GM21447 (cell line): ENCODE data around the gene GPRC5C.
"Not testable (repeated sequence)": the region's sequence is repeated elsewhere in the genome, so short reads cannot be mapped to it uniquely, and the experiment has no call there.

Source experiments
- ATAC-seq: cut with Tn5 transposase; IDR thresholded peaks from one replicate; pipeline ENCODE4 v1.9.1; 2021; ENCODE audit not compliant: unreplicated experiment

Gene GPRC5C

DNA sequence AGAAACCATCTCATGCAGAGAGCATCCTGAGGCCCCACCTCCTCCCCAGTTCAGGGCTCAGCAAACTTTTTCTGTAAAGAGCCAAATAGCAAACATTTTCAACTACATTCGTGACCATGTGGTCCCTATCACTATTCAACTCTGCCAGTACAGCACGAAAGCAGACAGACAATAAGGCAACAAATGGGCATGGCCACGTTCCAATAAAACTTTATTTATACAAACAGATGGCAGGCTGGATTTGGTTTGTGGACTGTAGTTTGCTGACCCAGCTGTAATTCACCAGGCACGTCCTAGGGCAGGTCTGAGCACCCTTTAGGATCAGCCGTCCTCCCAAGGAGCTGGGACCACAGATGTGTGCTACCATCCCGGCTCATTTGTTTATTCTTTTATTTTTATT is 27.1 kb upstream of the GPRC5C start:
- ATAC-seq, result no peak

DNA sequence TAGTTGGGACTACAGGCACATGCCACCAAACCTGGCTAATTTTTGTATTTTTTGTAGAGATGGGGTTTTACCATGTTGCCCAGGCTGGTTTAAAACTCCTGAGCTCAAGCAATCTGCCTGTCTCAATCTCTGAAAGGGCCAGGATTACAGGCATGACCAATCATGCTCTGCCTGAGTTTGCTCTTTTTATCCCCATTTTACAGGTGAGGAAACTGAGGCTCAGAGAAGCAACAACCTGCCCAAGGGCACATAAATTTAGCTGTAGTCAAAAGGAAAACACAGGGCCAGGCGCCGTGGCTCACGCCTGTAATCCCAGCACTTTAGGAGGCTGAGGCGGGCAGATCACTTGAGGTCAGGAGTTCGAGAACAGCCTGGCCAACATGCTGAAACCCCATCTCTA is 26.6 kb upstream of the GPRC5C start:
- ATAC-seq, result not testable (repeated sequence)

DNA sequence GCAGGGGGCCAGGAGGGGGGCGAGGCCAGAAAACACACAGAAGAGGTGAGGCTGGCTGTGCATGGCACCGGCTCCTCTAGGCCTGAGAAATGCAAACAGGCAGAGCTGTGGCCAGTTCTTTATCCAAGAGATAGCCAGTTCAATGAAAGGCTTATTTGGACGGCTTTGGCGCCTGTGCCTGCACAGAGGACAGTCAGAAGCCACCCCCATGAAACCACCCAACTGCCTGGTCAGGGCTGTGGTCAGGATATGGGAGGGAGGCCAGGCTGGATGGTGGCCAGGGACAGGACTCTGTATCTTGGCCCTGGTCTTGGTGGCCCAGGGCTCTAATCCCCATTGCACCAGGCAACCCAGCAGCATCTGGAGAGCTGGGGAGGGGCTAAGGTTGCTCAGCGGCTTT is 24.5 kb upstream of the GPRC5C start:
- no peak for ATAC-seq

DNA sequence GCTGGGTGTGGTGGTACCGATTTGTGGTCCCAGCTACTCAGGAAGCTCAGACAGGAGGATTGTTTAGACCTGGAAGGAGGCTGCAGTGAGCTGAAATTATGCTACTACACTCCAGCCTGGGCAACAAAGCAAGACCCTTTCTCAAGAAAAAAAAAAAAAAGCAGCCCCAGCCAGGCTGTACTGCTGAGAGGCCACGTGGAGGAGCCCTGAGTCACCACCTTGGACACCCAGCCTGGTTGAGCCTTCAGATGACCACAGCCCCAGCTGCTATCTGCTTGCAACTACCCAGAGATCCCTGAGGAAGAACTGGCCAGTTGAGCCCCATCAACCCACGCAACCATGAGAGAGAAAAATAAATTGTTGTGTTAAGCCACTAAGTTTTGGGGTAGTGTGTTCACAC is 23.6 kb upstream of the GPRC5C start:
- no peak for ATAC-seq

DNA sequence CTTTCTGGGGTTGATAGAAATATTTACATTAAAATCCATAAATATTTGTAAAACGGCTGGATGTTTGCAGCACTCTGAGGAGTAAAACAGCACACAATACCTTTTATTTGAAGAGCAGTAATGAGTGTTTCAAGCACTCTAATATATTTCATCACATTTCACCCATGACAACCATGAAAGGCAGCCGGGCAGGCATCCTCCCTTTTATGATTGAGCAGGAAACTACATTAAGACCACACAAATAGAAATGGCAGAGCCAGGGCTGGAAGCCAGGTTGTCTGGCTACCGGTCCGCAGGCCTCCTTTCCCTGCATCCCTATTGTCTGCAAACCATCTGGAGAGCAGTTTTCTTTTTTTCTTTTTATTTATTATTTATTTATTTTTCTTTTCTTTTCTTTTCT is 23.1 kb upstream of the GPRC5C start:
- ATAC-seq, result no peak

DNA sequence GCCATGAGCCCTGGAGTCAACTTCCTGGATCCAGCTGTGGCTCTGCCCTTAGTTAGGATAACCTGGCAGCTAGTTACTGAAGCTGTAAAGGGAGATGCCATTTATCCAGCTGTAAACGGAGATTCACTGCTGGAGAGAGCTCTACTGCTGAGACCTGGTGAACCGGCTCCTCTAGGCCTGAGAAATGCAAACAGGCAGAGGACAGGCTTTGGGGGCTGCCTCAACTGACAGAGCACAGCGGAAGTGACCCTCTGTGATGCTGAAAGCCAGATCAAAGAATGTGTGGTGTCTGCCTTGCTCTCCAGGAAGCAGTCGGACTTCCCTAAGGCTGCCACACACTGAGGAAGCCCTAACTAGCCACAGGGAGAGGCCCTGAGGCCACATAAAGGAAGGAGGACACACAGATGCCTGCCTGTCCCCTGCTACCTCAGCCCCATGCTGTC is 21.9 kb upstream of the GPRC5C start:
- ATAC-seq, result no peak

DNA sequence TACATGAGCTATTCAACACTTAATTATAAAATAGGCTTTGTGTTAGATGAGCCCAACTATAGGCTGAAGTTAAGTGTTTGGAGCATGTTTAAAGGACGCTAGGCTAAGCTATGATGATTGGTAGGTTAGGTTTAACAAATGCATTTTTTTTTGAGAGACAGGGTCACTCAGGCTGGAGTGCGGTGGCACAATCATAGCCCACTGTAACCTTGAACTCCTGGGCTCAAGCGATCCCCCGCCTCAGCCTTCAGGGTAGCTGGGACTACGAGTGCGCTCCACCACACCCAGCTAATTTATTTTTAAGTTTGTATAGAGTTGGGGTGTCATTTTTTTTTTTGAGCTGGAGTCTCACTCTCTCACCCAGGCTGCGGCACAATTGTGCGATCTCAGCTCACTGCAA is 19.3 kb upstream of the GPRC5C start:
- no peak for ATAC-seq

DNA sequence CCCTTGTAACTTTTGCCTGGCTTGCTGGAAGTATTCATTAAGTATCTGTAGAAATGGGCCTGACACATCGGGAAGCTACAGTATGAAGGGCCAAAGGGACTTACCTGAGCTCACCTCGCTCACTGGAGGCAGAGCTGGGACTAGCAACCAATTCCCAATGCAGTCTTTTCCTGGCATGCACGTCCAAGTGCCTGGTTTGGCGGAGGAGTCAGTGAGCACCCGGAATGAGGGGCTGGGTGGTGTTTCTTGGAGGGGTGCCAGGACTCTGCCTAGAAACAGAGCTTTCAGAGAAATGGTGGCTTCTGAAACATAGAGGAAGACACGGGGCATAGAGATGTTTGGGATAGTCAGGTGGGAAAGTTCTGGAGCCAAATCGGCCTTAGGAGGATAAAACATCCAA is 18.4 kb upstream of the GPRC5C start:
- ATAC-seq, result no peak

DNA sequence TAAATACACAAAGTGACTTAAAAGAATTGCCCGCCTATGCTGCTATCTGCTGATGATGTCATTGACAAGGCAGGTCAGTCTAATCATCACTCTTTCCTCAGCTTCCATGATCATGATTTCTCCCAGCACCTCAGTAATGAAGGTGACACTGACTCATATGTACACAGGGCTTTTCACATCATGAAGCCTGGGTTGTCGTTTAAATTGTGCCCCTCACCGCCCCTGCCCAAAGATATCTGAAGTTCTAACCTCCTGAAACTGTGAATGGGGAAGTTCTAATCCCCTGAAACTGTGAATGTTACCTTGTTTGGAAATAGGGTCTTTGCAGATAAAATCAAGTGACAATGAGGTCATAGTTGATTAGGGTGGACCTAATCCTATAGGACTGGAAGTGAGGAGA is 17.4 kb upstream of the GPRC5C start:
- ATAC-seq, result no peak

DNA sequence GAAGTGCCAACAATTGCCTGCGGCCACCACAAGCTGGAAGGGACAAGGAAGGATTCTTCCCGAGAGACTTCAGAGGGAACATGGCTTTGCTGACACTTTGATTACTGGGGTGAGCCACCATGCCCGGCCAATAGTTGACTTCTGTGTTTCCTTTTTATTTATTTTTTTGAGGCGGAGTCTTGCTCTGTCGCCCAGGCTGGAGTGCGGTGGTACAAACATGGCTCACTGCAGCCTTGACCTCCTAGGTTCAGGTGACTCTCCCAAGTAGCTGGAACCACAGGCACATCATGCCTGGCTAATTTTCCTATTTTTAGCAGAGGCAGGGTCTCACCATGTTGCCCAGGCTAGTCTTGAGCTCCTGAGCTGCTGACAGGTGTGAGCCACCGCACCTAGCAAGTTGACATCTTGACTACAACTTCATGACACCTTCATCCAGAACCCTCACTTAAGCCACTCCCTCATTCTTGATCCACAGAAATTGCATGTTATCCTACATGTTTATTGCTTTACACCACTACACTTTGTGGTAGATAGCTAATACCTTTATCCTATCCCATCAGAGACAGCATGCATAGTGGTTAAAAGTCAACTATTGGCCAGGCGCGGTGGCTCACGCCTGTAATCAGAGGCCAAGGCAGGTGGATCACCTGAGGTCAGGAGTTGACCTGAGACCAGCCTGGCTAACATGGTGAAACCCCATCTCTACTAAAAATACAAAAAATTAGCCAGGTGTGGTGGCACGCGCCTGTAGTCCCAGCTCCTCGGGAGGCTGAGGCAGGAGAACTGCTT is 16.1 kb upstream of the GPRC5C start:
- no peak for ATAC-seq

DNA sequence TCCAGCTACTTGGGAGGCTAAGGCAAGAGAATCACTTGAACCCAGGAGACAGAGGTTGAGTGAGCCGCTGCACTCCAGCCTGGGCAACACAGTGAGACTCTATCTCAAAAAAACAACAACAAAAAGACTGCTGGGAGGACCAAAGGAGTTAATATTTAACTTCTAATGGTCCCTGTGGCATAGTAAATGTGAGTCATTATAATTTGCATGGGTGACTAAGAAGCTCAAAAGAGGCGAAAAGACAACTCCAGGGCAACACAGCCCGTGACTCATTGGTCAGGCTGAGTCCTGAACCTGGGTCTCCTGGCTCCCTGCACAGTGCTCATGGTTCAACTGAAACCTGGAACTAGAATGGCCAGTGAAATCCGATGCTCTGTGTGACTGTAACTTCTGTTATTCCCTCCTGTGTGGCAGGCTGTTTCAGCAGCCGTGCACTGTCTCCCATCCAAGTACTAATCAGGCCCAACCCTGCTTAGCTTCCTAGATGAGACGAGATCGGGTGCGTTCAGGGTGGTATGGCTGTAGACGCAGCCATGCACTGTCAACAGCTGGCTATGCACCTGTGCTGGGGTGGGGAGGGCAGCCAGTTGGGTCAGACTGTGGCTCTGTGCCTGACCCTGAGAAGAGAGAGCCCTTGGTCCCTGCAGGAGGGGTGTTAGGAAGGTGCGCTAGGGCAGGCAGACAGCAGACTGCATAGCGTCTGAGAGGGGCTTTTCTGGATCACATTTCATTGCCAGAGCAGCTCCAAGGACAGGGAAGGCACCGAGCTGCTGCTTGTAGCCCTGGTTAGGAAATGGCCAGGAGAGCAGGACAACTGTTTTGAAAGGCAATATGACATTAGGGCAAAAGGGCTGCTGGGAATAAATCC is 14.5 kb upstream of the GPRC5C start:
- peak; percentile 91 for ATAC-seq

DNA sequence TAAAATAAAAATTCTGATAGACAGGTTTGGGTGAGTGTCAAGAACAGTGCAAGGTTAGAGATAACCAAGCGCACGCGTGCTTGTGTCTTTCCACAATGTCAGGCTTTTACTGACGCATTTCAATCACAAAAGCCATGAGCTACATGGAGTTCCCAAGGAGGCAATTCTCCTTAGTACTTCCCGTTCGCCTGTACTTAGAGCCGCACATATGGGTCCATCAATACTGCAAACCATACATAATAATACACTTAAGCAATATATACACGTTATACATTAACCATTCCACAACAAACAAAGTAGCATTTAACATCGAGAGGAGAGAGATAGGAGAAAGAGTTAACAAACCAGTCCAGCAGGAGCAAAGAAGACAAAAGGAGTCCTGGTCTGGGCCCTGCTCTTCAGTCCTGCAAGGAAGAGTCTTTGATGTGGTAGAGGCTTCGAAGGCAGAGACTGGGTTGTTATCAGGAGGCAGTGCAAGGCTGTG is 11.9 kb upstream of the GPRC5C start:
- no peak for ATAC-seq

DNA sequence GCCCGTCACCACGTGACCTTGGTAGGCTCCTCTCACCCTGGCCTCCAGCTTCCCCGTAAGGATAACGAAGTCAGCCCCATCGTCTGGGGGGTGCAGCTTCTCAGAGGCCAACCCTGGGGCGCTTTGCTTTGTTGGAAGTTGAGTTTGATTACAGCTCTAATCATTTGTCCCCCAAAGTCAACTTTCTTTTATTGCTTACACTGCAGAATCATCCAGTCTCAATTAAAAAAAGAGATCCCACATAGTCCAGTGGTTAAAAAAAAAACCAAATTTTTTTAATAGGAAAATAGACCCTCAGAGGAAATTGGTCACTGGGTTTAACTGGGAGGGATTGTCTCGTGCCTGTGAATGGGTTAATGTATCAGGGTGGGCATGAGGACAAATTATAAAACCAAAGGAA is 7.8 kb upstream of the GPRC5C start:
- no peak for ATAC-seq

DNA sequence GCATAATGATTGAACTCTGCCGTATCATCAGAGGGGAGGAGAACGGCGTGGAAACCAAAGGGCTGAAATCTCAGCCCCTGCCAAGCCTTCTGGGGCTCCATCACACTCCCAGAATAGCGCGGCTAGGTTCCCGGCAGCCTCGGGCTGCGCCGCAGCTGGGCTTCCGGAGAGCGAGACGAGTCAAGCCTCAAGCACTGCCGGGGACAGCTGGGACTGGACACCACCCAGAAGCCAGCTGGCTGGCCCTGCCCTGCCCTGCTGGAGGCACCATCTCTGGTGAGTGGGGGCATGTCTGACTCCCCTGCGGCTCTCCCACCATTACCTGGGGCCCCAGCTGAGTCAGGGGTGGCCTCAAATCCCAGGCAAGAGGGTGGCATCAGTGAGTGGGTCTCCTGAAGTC is 7.2 kb upstream of the GPRC5C start:
- no peak for ATAC-seq

DNA sequence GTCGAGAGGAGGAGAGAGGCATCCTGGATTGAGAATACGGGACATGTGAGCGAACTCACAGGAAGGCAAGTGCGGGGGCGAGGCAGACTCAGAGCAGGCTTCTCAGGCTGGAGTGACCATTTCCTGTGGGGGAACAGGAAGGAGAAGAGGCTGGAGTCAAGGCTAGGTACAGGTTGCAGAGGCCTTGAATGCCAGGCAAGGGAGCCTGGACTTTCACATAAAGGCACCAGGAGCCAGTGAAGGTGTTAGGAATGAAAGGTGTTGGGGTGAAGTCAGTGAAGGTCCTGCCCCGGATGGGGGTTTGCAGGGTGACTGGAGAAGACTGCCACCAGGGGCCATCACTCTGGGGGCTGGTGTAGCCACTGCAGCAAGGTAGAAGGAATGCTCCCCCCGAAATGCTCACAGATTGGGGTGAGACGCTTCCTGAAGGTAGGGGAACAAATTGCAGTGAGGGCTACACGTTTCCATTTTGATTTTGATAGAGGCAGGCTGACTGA is 5.3 kb upstream of the GPRC5C start:
- no peak for ATAC-seq

DNA sequence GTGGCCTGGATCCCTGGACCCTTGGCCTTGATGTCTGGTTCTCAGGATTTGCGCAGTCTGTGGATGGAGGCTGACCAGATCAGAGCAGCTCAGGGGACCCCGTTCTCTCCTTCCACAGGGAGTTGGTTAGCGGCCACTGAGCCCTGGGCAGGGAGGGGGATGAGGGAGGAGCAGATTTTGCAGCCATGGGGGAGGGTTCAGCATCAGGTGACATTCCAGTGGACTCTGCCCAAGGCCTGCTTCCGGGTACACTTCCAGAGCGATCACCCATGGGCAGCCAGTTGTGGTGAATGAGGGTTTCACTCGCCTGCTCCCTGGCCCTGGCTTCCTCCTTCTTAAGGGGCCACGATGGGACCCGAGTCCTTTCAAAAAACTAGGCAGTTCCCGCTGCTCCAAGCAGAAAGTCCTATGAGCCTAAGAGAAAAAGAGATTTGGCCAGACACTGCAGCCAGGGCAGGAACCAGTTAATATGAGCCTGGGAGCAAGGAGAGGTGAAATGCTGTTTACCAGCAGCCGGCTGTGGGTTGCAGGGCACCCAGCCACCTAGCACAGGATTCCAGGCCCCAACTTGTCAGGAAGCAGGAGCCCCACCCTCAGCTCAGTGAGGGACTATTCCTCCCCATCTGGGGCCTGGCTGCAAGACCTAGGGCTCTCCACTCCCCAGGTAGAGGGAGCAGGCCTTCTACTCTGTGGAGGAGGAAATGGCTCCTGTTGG is 4.7 kb upstream of the GPRC5C start:
- ATAC-seq, result no peak

DNA sequence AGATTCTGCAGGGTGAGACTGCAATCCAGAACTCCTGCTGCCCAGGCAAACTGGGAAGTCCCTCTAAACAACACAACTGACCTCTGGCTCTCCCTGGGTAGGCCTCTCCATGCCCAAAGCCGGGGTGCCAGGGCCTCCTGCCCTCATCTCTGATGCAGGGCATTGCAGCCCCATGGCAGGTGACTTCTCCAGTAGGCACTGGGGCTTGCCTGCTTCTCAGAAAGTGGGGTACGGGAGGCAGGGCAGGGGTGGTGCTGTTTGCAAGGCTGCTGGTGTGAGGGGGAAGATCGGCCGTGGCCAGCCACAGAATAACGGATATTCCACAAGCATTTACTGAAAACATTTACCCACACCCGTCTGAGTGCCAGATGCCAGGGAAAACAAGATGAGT is 4.1 kb upstream of the GPRC5C start:
- ATAC-seq, result no peak

DNA sequence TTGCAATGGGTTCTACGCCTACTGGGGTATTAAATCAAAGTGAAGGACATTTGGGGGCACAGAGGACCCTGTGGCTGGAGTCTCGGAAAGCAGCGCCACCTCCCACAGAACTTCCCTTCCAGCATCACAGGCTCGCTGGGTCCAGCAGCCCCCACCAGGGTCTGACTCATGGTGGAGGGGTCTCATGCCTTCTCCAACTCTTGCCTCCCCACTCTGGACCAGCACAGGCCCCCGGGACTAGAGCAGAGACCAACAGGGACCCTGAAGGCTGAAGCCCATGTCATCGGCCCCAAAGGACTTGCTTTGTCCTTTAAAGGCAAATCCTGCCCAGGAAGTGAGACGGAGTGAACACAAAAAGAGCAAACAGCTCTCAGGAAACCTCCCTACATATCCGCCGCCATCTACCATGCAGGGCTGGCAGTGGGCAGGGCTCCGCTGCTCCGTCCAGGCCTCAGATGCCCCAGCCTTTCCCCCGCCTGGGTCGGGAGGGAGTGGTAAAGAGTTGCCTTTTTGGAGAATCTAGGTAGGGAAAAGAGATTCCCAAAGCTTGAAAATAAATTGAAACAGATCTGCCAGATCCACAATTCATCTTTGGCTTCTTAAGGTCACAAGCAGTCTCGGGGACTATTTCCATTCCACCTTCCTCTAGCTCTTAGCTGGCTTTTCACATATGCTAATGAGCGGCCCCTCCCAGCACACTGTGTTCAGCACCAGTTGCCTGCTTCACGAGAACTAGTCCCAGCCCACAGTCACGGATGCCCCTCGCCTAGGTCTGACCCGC is 2.1 kb upstream of the GPRC5C start:
- no peak for ATAC-seq

DNA sequence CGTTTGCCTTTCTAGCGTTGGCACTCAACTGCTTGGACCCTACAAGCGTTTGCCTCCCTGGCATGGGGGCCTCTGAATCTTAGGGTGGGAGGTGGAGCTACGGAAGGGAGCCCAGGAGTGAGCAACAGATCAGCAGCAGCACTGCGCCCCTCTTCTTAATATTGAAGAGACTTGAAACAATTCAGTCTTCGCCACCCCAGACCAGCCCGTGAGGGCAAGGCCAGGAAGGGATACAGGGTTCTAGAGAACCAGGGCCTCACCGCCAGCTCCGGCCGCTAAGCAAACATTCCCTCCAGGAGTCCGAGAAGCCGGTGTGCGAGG is 1.5 kb upstream of the GPRC5C start:
- ATAC-seq, result no peak

DNA sequence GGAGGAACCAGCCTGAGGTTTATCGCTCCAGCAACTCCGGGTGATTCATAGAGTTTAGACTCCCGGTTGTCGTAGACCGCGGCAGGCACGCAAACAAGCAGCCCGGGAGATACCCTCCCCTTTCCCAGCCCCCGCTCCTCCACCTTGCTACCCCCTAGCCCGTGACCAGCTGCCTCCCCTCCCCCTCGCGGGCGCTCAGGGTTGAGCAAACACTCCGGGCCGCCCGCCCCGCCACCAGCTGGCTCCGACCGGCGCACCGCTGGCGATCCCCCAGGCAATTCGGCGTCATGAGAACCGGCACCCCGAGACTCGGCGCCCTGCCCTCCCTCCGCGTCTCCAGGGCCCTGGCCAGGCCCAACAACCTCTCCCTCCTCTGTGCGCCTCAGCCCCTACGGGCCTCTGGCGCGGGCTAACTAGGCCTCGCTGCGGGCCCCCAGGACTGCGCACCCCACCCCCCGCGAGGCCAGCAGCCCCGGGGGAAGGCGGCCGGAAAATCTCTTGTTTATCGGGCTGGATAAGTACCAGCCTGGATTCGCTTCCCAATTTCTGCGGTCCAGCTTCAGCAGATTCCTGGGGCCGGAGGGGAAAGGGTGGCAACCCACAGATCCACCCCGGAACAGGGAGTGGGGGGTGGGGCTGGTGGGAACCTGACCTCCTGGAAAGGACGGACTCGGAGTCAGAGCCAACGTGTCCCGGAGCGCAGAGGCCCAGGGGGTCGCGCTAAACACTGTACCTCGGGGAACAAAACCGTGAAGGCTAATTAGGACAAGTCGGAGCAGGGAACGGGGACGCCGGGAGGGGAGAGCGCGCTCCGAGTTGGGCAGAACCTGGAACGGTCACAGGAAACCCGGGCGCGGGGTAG is 951 bp upstream of the GPRC5C start:
- ATAC-seq, result no peak
